H7 (cell line): ENCODE data around the gene ADARB1. TPM values are rescaled to one million over a fixed set of nuclear protein-coding genes. Genes with fewer than 3 reads are reported as not detected.
A peak's percentile ranks its signal among the peaks of the same experiment; 100 is the strongest.

Experiments
- DNase-seq: peaks from one replicate; pipeline ENCODE4 v3.0.0; 2012
- H3K27me3 ChIP-seq: 2 replicates; pipeline ENCODE4 v1.6.0; 2011; ENCODE audit warnings: mild to moderate bottlenecking, low read length; ENCODE audit not compliant: control insufficient read depth, insufficient read depth
- H3K36me3 ChIP-seq: replicated peaks from 2 replicates; pipeline ENCODE4 v1.5.1; 2011; ENCODE audit warnings: low read length; ENCODE audit not compliant: control insufficient read depth, insufficient read depth
- H3K4me3 ChIP-seq: 2 replicates; pipeline ENCODE4 v1.5.1; 2011; ENCODE audit warnings: low read depth, mild to moderate bottlenecking, control low read depth, low read length, moderate library complexity; ENCODE audit not compliant: insufficient read depth
- total RNA-seq: library from RNA; depleted of rRNA; stranded (reverse); fragments of >200 nt; shearing (Covaris generic); gene quantifications from 2 replicates; pipeline ENCODE4 v1.2.3, GENCODE V29; 2014; rRNA removed

ADARB1 gene
- total RNA-seq, 1 experiment from 2014 or later = 5.5 TPM

- peaks cover 29% of the 10 kb centered on the region for H3K36me3 ChIP-seq
- DNase-seq = peak; percentile 33
- no peak overlapping the region for H3K4me3 ChIP-seq
- H3K27me3 ChIP-seq = no peaks in the 10 kb centered on the region
Measured at GRCh38 chr21:45263534-45263933, 189.2 kb downstream of the ADARB1 start.

GRCh38 chr21:45264146-45264911 lies 189.9 kb downstream of the ADARB1 start:
- no peak overlapping the region for H3K4me3 ChIP-seq
- no peaks in the 10 kb centered on the region for H3K27me3 ChIP-seq
- H3K36me3 ChIP-seq = peaks cover 29% of the 10 kb centered on the region
- DNase-seq = peak; percentile 60

GRCh38 chr21:45264912-45265515 lies 190.6 kb downstream of the ADARB1 start:
- DNase-seq = peak; percentile 50
- Histone ChIP-seq H3K27me3 (no peaks in the 10 kb centered on the region), H3K4me3 (no peak overlapping the region), H3K36me3 (peaks cover 31% of the 10 kb centered on the region)

GRCh38 chr21:45265721-45266517 lies 191.5 kb downstream of the ADARB1 start:
- Histone ChIP-seq H3K36me3 (peaks cover 34% of the 10 kb centered on the region), H3K27me3 (no peaks in the 10 kb centered on the region), H3K4me3 (no peak overlapping the region)
- DNase-seq = peak; percentile 41

DNA sequence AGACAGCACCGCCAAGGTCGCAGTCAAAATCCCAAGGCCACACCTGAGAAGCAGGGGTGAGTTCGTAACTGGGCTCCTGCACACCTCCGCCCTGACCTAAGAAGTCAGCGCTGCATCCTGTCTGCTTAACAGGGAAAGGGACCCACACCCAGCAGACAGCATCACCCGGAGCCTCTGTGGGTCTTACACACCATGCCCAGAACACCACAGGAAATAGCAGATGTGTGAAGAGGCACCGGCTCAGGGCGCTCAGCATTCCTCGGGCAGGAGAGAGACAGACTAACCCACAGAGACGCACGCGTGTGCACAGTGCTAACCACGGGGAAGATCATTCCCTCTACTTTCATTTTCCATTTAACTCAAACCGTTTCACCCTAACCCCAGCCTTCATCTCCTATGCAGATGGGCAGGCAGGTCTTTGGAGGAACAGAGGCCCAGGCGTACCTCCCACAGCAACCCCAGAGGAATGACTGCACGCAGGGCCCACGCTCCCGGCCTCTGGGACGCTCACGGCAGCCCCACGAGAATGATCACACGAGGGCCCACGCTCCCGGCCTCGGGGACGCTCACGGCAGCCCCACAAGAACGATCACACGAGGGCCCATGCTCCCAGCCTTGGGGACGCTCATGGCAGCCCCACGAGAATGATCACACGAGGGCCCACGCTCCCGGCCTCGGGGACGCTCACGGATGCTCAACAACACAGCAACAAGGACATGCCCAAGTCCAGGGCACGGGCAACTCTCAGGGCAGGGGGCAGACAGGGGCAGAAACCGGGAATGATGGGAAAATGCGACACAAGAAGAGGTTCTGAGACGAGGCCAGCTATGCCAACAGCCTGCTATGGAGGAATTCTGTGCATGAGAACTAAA lies 192.4 kb downstream of the ADARB1 start:
- Histone ChIP-seq H3K4me3 (no peak overlapping the region), H3K27me3 (no peaks in the 10 kb centered on the region), H3K36me3 (peaks cover 35% of the 10 kb centered on the region)
- no peak for DNase-seq

- DNase-seq = no peak
- Histone ChIP-seq H3K27me3 (no peaks in the 10 kb centered on the region), H3K36me3 (peaks cover 35% of the 10 kb centered on the region), H3K4me3 (no peak overlapping the region)
Measured at GRCh38 chr21:45267390-45267760, 193.0 kb downstream of the ADARB1 start.

DNA sequence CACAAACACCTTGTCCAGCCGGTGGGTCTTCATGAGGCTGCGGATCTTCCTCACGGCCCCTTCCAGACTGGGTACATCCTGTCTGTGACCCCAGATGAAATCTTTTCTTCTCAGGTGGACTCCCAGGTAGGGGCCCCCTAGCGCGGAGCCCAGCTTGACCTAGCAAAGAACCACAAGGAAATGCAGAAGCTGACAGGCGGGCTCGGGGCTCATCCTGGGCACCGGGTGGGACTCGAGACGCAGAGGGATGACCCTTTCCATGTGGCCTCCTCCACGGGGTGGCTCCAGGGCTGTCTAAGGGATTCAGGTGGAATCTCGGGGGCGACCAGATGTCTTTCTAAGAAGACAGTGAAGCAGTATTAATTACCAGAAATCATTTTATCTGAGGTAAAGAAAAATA lies 195.5 kb downstream of the ADARB1 start:
- Histone ChIP-seq H3K36me3 (peaks cover 23% of the 10 kb centered on the region), H3K27me3 (no peaks in the 10 kb centered on the region), H3K4me3 (no peak overlapping the region)
- no peak for DNase-seq

DNA sequence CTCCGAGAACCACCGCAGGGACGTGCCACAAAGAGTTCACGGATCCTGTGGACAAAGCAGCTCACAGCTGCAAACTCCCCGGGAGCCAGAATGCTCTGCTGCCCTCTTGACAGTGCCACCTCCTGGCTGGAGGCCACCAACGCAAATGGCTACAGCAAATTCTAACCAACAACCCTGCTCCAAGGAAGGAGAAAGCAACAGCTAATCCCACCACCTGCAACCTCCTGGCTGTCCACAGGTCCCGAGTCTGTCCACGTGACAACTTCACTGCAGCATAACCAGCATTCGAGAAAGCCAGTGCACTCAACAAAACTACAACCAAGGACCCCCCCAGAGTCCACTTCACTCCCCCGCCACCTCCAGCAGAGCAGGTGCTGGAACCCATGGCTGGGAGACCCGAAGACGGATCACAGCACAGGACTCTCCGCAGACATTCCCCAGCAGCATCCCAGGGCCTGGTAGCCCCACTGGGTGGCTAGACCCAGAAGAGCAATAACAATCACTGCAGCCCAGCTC lies 196.0 kb downstream of the ADARB1 start:
- Histone ChIP-seq H3K36me3 (peaks cover 20% of the 10 kb centered on the region), H3K27me3 (no peaks in the 10 kb centered on the region), H3K4me3 (no peak overlapping the region)
- DNase-seq = peak; percentile 74

Other genes with a start within 250 kb of the ADARB1 start
- gene PTTG1IP, start 200.9 kb upstream of the ADARB1 start, total RNA-seq = 117 and 134 TPM in 2 replicates
- 1.4 and 2.4 TPM in 2 replicates for gene ITGB2, start 153.7 kb upstream of the ADARB1 start, total RNA-seq
- gene SLX9, start 134.6 kb upstream of the ADARB1 start, total RNA-seq = 30.3 and 35.0 TPM in 2 replicates
- 25.4 and 26.9 TPM in 2 replicates for gene POFUT2, start 213.3 kb downstream of the ADARB1 start, total RNA-seq